ENCODE measurements around the gene BRME1. TPM values are rescaled to one million over a fixed set of nuclear protein-coding genes. Genes with fewer than 3 reads are reported as not detected.
A peak's percentile ranks its signal among the peaks of the same experiment; 100 is the strongest.

BRME1 gene
- polyA plus RNA-seq, 1 donor from 2014 or later, result 6.2 TPM

GRCh38 chr19:13847407-13848339, 58.2 kb downstream of the BRME1 start:
- no peaks in the 10 kb centered on the region for H3K9me2 ChIP-seq (ENCODE audit: insufficient read depth, low read length)
- TF ChIP-seq TAF1 (IDR thresholded peaks at IDR 0.05; ENCODE audit: low read depth), result peak; percentile 43
- TF ChIP-seq EZH2 (IDR thresholded peaks at IDR 0.05; ENCODE audit: borderline replicate concordance, insufficient read depth, low read length, poor library complexity, severe bottlenecking), result no peak
- no peaks in the 10 kb centered on the region for H3K36me3 ChIP-seq (ENCODE audit: insufficient read depth, low read length)
- H3F3A ChIP-seq (ENCODE audit: insufficient read depth, low read length, poor library complexity, severe bottlenecking), result no peaks in the 10 kb centered on the region
- no peaks in the 10 kb centered on the region for H3K79me2 ChIP-seq (replicated peaks; ENCODE audit: insufficient read depth, low read length)
- H3K27me3 ChIP-seq (ENCODE audit: insufficient read depth, low read depth, low read length), result peaks cover 3% of the 10 kb centered on the region
- H3K27ac ChIP-seq (ENCODE audit: low read length), result no peak overlapping the region
- H3K4me2 ChIP-seq (ENCODE audit: low read length), result peak overlapping the region; percentile 19
- H4K20me1 ChIP-seq (ENCODE audit: insufficient read depth), result no peaks in the 10 kb centered on the region
- H2AFZ ChIP-seq (ENCODE audit: low read depth, low read length), result peak overlapping the region; percentile 60
- H3K9me3 ChIP-seq (ENCODE audit: low read length), result no peaks in the 10 kb centered on the region
- H3K9ac ChIP-seq (ENCODE audit: low read length), result peak overlapping the region; percentile 69
- peak overlapping the region; percentile 63 for H3K4me3 ChIP-seq (ENCODE audit: low read length)

GRCh38 chr19:13846557-13847406, 59.1 kb downstream of the BRME1 start:
- Histone ChIP-seq H3K27ac (ENCODE audit: low read length) (no peak overlapping the region), H3K79me2 (replicated peaks; ENCODE audit: insufficient read depth, low read length) (no peaks in the 10 kb centered on the region), H3K9ac (ENCODE audit: low read length) (peak overlapping the region; percentile 69), H3K36me3 (ENCODE audit: insufficient read depth, low read length) (no peaks in the 10 kb centered on the region), H3K9me2 (ENCODE audit: insufficient read depth, low read length) (no peaks in the 10 kb centered on the region), H3F3A (ENCODE audit: insufficient read depth, low read length, poor library complexity, severe bottlenecking) (no peaks in the 10 kb centered on the region), H3K9me3 (ENCODE audit: low read length) (no peaks in the 10 kb centered on the region), H2AFZ (ENCODE audit: low read depth, low read length) (peak overlapping the region; percentile 60), H3K27me3 (ENCODE audit: insufficient read depth, low read depth, low read length) (peaks cover 9% of the 10 kb centered on the region), H4K20me1 (ENCODE audit: insufficient read depth) (no peaks in the 10 kb centered on the region), H3K4me3 (ENCODE audit: low read length) (peak overlapping the region; percentile 63), H3K4me2 (ENCODE audit: low read length) (peak overlapping the region; percentile 19)
- TF ChIP-seq EP300 (conservative IDR thresholded peaks at IDR 0.05; ENCODE audit: poor library complexity, severe bottlenecking) (peak; percentile 50), POLR2AphosphoS5 (IDR thresholded peaks at IDR 0.05) (no peak)

DNA sequence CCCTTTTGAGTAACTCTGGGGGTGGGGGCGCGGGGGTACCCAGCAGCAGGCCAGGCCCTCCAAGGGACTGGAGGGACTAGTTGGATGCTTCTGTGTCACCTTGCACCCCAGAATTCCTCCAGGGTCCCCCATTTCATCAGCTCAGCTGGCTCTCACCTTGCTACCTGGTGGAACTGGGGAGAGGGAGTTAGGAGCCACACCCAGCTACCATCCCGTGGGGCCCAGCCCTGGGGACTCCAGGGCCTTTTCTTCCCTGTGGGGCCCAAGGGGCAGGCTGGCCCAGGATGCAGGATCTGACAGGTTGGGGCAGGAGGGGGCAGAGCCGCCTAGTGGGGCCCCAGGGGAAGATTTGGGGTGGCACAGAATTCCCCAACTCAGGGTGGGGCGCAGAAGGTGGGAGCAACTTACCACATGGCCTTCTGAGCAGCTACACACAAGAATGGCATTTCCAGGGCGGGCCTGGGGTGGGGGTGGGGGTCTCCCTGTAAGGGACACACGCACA, 61.7 kb downstream of the BRME1 start:
- H3K27me3 ChIP-seq (ENCODE audit: insufficient read depth, low read depth, low read length), result peaks cover 11% of the 10 kb centered on the region
- H3F3A ChIP-seq (ENCODE audit: insufficient read depth, low read length, poor library complexity, severe bottlenecking), result no peaks in the 10 kb centered on the region
- no peaks in the 10 kb centered on the region for H3K79me2 ChIP-seq (replicated peaks; ENCODE audit: insufficient read depth, low read length)
- TF ChIP-seq CTCF (IDR thresholded peaks at IDR 0.05; ENCODE audit: poor library complexity, severe bottlenecking) (no peak), SMC3 (conservative IDR thresholded peaks at IDR 0.05; ENCODE audit: poor library complexity) (no peak)
- H3K27ac ChIP-seq (ENCODE audit: low read length), result no peak overlapping the region
- no peak overlapping the region for H3K4me2 ChIP-seq (ENCODE audit: low read length)
- no peak overlapping the region for H3K4me3 ChIP-seq (ENCODE audit: low read length)
- no peaks in the 10 kb centered on the region for H3K9me3 ChIP-seq (ENCODE audit: low read length)
- H3K9ac ChIP-seq (ENCODE audit: low read length), result no peak overlapping the region
- no peak overlapping the region for H2AFZ ChIP-seq (ENCODE audit: low read depth, low read length)
- no peaks in the 10 kb centered on the region for H3K36me3 ChIP-seq (ENCODE audit: insufficient read depth, low read length)
- no peaks in the 10 kb centered on the region for H3K9me2 ChIP-seq (ENCODE audit: insufficient read depth, low read length)
- no peaks in the 10 kb centered on the region for H4K20me1 ChIP-seq (ENCODE audit: insufficient read depth)
